ENCODE results near the gene TOPBP1.

DNA sequence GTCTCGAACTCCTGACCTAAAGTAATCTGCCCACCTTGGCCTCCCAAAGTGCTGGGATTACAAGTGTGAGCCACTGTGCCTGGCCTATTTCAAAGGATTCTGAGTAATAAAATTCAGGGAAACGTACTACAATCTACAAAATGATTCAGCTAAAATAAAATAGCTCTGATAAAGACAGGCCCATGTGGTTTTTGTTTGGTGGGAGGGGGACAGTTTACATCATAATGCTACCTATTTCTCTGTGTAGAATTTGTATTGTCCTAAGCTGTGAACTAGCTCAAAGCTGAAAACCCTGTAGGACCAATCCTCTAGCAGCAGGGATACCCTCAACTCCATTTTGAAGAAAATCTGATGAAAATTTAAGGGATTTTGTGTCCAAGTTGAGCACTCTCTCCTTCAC, 62.5 kb downstream of the TOPBP1 start:
- TF ChIP-seq CTCF (IDR thresholded peaks at IDR 0.05), result no peak
- TF ChIP-seq POLR2AphosphoS5 (IDR thresholded peaks at IDR 0.05), result no peak
- no peak for TF ChIP-seq POLR2A (IDR thresholded peaks at IDR 0.05; ENCODE audit: low read depth)
- no peak for TF ChIP-seq EP300 (IDR thresholded peaks at IDR 0.05)

Measured in esophagus muscularis mucosa (tissue), 4 donors.